K562 (cell line): Measurements from ENCODE around the gene LTBP1. TPM values are rescaled to one million over a fixed set of nuclear protein-coding genes. Genes with fewer than 3 reads are reported as not detected.

Source experiments
- ATAC-seq: fragments of 200-7000 bp; cut with Tn5 transposase; 3 replicates; pipeline ENCODE4 v1.9.1; 2020; ENCODE audit warnings: moderate library complexity
- BruUV-seq: library from RNA; stranded (reverse); fragments of 400-500 nt; replicated peaks from 2 replicates; lab custom pipeline; 2021; lab: Mats Ljungman, UMichigan
- CTCF ChIA-PET: fragments of 300-600 bp; formaldehyde crosslinking; extraction: SDS; loops from one replicate; lab custom pipeline; 2021; ENCODE audit warnings: low intra/inter-chr PET ratio; lab: Yijun Ruan, JAX
- POLR2A ChIA-PET: fragments of 300-600, 350-650 bp; sonication (Branson Sonifier 250); formaldehyde crosslinking; extraction: SDS; loops from one replicate; lab custom pipeline; 2021; ENCODE audit warnings: antibody characterized with exemption, inconsistent platforms; lab: Yijun Ruan, JAX
- DNase-seq, 4 experiments: peaks; one replicate each; pipeline versions ENCODE4 v3.0.0 to v3.0.0-alpha.2; 2011 to 2018; ENCODE audit warnings: low spot score in 3 of 4, mixed read lengths in 3 of 4; ENCODE audit errors: extremely low read depth in 1 of 4
- FAIRE-seq: peaks from 2 replicates; lab custom pipeline; 2011; peaks lifted over from hg19 to GRCh38; lab: Jason Lieb, UNC
- H2AFZ ChIP-seq: 2 replicates; pipeline ENCODE4 v1.6.0; 2011; ENCODE audit warnings: low read depth, low read length, control low read depth, inconsistent platforms
- H3K27ac ChIP-seq: fragments of 200-600 bp; 3 replicates; pipeline ENCODE4 v1.8.0; 2011; ENCODE audit warnings: low read depth, mild to moderate bottlenecking, control low read depth, inconsistent platforms, low read length, moderate library complexity, mixed read lengths; ENCODE audit errors: extremely low read depth
- H3K27me3 ChIP-seq, 2 experiments: fragments of 300-600 bp in 1 of 2; 2 replicates in 1 of 2; 3 replicates in 1 of 2; pipeline versions ENCODE4 v1.6.0 to v1.8.0; 2011; ENCODE audit warnings: inconsistent platforms in 2 of 2, low read length in 2 of 2, mild to moderate bottlenecking in 1 of 2, mixed read lengths in 1 of 2, moderate library complexity in 1 of 2; ENCODE audit not compliant: control insufficient read depth in 2 of 2, insufficient read depth in 2 of 2
- H3K36me3 ChIP-seq: fragments of 300-600 bp; 3 replicates; pipeline ENCODE4 v1.8.0; 2011; ENCODE audit warnings: mild to moderate bottlenecking, low read length, inconsistent platforms; ENCODE audit not compliant: control insufficient read depth, insufficient read depth
- H3K4me1 ChIP-seq, 2 experiments: fragments of 200-600 bp in 1 of 2; replicated peaks in 1 of 2; 2 replicates in 1 of 2; 3 replicates in 1 of 2; pipeline versions ENCODE4 v1.5.1 to v1.8.0; 2011; ENCODE audit warnings: inconsistent platforms in 2 of 2, low read length in 2 of 2, mild to moderate bottlenecking in 1 of 2, mixed read lengths in 1 of 2, moderate library complexity in 1 of 2; ENCODE audit not compliant: control insufficient read depth in 2 of 2, insufficient read depth in 2 of 2
- H3K4me2 ChIP-seq: 2 replicates; pipeline ENCODE4 v1.6.1; 2011; ENCODE audit warnings: low read length, control low read depth, inconsistent platforms, mixed read lengths; ENCODE audit not compliant: insufficient read depth
- H3K4me3 ChIP-seq: fragments of 200-600 bp; sonication (generic), shearing (Covaris generic); 2 replicates; pipeline ENCODE4 v1.5.1; 2016; ENCODE audit warnings: control low read depth, inconsistent platforms
- H3K79me2 ChIP-seq: fragments of 200-600 bp; 3 replicates; pipeline ENCODE4 v1.8.0; 2011; ENCODE audit warnings: low read length, inconsistent platforms; ENCODE audit not compliant: control insufficient read depth, insufficient read depth
- H3K9ac ChIP-seq, 2 experiments: 2 replicates each; pipeline versions ENCODE4 v1.6.0 to v1.6.1; 2011; ENCODE audit warnings: low read depth in 2 of 2, low read length in 2 of 2, control low read depth in 1 of 2, inconsistent platforms in 1 of 2, mild to moderate bottlenecking in 1 of 2, mixed read lengths in 1 of 2; ENCODE audit not compliant: insufficient read depth in 1 of 2
- H3K9me1 ChIP-seq: one replicate; pipeline ENCODE4 v1.6.0; 2011; ENCODE audit warnings: inconsistent platforms, mild to moderate bottlenecking, low read length, moderate library complexity; ENCODE audit not compliant: control insufficient read depth, insufficient read depth
- H3K9me3 ChIP-seq: replicated peaks from 2 replicates; pipeline ENCODE4 v1.5.1; 2011; ENCODE audit warnings: low read depth, low read length, inconsistent platforms; ENCODE audit not compliant: control insufficient read depth, insufficient read depth
- H4K20me1 ChIP-seq: replicated peaks from 2 replicates; pipeline ENCODE4 v1.6.1; 2011; ENCODE audit warnings: low read length, inconsistent platforms, mixed read lengths; ENCODE audit not compliant: control insufficient read depth, insufficient read depth
- CCAR2 ChIP-seq: fragments of 200-400 bp; formaldehyde crosslinking; IDR thresholded peaks from 2 replicates; pipeline ENCODE4 v1.6.1; 2017; ENCODE audit warnings: mild to moderate bottlenecking, low read depth, low read length
- CEBPG ChIP-seq, 3 experiments: fragments of 200-800 bp in 1 of 3; sonication (Bioruptor generic) in 1 of 3; sonication (generic) in 1 of 3; formaldehyde crosslinking in 1 of 3; IDR thresholded peaks in 2 of 3; conservative IDR thresholded peaks in 1 of 3; 2 replicates each; pipeline versions ENCODE4 v1.6.1 to v1.8.0; 2016 to 2022; ENCODE audit warnings: missing compliant biosample characterization in 2 of 3, missing genetic modification characterization in 2 of 3, mild to moderate bottlenecking in 1 of 3, missing genetic modification reagents in 1 of 3
- CHD4 ChIP-seq: fragments of 200-600 bp; sonication (generic); IDR thresholded peaks from 3 replicates; pipeline ENCODE4 v1.6.1; 2012; ENCODE audit warnings: low read depth, mild to moderate bottlenecking, mixed read lengths, low read length, inconsistent platforms; ENCODE audit not compliant: insufficient read depth, insufficient replicate concordance, poor library complexity, severe bottlenecking
- ID3 ChIP-seq, 2 experiments: fragments of 250-450 bp in 1 of 2; fragments of 450-650 bp in 1 of 2; sonication (Bioruptor Pico) in 1 of 2; IDR thresholded peaks; 2 replicates each; pipeline versions ENCODE4 v1.6.1 to v1.8.0; 2016 to 2021; ENCODE audit warnings: mild to moderate bottlenecking in 2 of 2, moderate library complexity in 2 of 2, missing compliant biosample characterization in 1 of 2, missing genetic modification characterization in 1 of 2
- KLF1 ChIP-seq: fragments of 450-650 bp; IDR thresholded peaks from 2 replicates; pipeline ENCODE4 v1.6.1; 2016; ENCODE audit warnings: missing genetic modification characterization, missing compliant biosample characterization
- LEF1 ChIP-seq: fragments of 450-650 bp; IDR thresholded peaks from 2 replicates; pipeline ENCODE4 v1.6.1; 2016; ENCODE audit warnings: mild to moderate bottlenecking
- MAFK ChIP-seq: IDR thresholded peaks from 2 replicates; pipeline ENCODE4 v1.6.1; 2011; ENCODE audit warnings: low read length, improper control_type of control experiment
- NRF1 ChIP-seq, 2 experiments: fragments of 450-650 bp; IDR thresholded peaks in 1 of 2; conservative IDR thresholded peaks in 1 of 2; 2 replicates each; pipeline ENCODE4 v1.6.1; 2014; ENCODE audit warnings: mild to moderate bottlenecking in 2 of 2
- RCOR1 ChIP-seq, 2 experiments: IDR thresholded peaks; 2 replicates each; pipeline ENCODE4 v1.6.1; 2012; ENCODE audit warnings: low read depth in 2 of 2, low read length in 2 of 2, borderline replicate concordance in 1 of 2, improper control_type of control experiment in 1 of 2
- RFX1 ChIP-seq: fragments of 450-650 bp; IDR thresholded peaks from 2 replicates; pipeline ENCODE4 v1.6.1; 2016; ENCODE audit warnings: mild to moderate bottlenecking, moderate library complexity
- TFE3 ChIP-seq: fragments of 450-650 bp; formaldehyde crosslinking; IDR thresholded peaks from 2 replicates; pipeline ENCODE4 v1.4.0; 2020; ENCODE audit warnings: mild to moderate bottlenecking, mixed read lengths
- WGBS: fragments of 100-300 bp; shearing (Covaris generic); methylation state at CpG from one replicate; pipeline ENCODE4 v1.1.6; 2016; ENCODE audit warnings: low coverage, mixed read lengths; ENCODE audit not compliant: insufficient coverage; ENCODE audit errors: missing lambda C conversion rate; 5-methylcytosine and 5-hydroxymethylcytosine counted together
- in situ Hi-C: fragments of 300-500 bp; cut with MboI; formaldehyde crosslinking; loops from 4 replicates; pipeline ENCODE4 v1.15.0; 2018; ENCODE audit warnings: inconsistent platforms, mixed read lengths
- intact Hi-C: fragments of 100-400 bp; cut with micrococcal nuclease; formaldehyde crosslinking; loops from 2 replicates; pipeline ENCODE4 v1.14.2; 2022
- polyA plus RNA-seq, 8 experiments: library from polyadenylated mRNA; depleted of rRNA in 4 of 8; stranded (reverse) in 5 of 8; unstranded in 3 of 8; fragments of >200 nt; fragmentation: Nextera tagmentation in 2 of 8; fragmentation: Illumina TruSeq in 1 of 8; extraction: Ambion mirVana in 2 of 8; extraction: Trizol in 1 of 8; gene quantifications; 2 replicates each; pipeline versions ENCODE4 v1.2.1 to v1.2.3, GENCODE V29; 2011 to 2014; ENCODE audit warnings: inconsistent platforms in 1 of 8, missing spikeins in 1 of 8
- total RNA-seq, 7 experiments: library from RNA; depleted of rRNA in 6 of 7; stranded (reverse); fragments of >200 nt in 6 of 7; fragmentation: Illumina TruSeq in 2 of 7; extraction: Trizol in 2 of 7; gene quantifications; 2 replicates each; pipeline versions ENCODE4 v1.2.1 to v1.2.3, GENCODE V29; 2011 to 2021; ENCODE audit warnings: low replicate concordance in 1 of 7

The LTBP1 gene
- total and polyA plus RNA-seq, 9 of the 15 experiments (the other 6 are each of a cell fraction or from before 2014, with no cell fraction given) = 3.6 to 16.4 (median 8.5) TPM

- Histone ChIP-seq H3K36me3 (no peaks in the 10 kb centered on the region), H3K27ac (no peak overlapping the region), H3K4me3 (no peak overlapping the region), H3K4me1 (peaks cover 3 to 9% of the 10 kb centered on the region in 2 experiments; a peak in 3 of 5 replicates), H3K9me1 (no peaks in the 10 kb centered on the region), H4K20me1 (no peaks in the 10 kb centered on the region), H3K4me2 (peak overlapping the region; percentile 45), H2AFZ (peak overlapping the region; percentile 27; the same call in 1 of the 2 replicates), H3K9ac (peak overlapping the region in 1 of 2 experiments; percentile 16; a peak in 1 of 4 replicates), H3K27me3 (peaks cover 0 to 13% of the 10 kb centered on the region in 2 experiments; a peak in 1 of 5 replicates), H3K9me3 (no peaks in the 10 kb centered on the region), H3K79me2 (no peaks in the 10 kb centered on the region)
- 10% methylated on average over 12 of the region's 12 CpGs for WGBS
- CTCF ChIA-PET = no interaction called here
- no peak for FAIRE-seq
- in situ Hi-C loops = no loop called here
- POLR2A ChIA-PET = no interaction called here
- no peak for DNase-seq
- BruUV-seq = no TSS peak
- TF ChIP-seq ID3 (CRISPR knock-in tag; IDR thresholded peaks at IDR 0.05) (no peak), ID3 (tag; IDR thresholded peaks at IDR 0.05) (no peak), NRF1 (conservative IDR thresholded peaks at IDR 0.05 in 1 of 2, IDR thresholded peaks at IDR 0.05 in 1 of 2) (peak in 1 of 2 experiments; percentile 28; a peak in 1 of 4 replicates)
- intact Hi-C loops = no loop called here
- peak; percentile 9; the same call in 2 of the 3 replicates for ATAC-seq
Observed at GRCh38 chr2:32900246-32900973, 46.3 kb upstream of the LTBP1 start.

- no peak overlapping the region for H3K27ac ChIP-seq
- H3K4me1 ChIP-seq = peaks cover 3 to 8% of the 10 kb centered on the region in 2 experiments; a peak in 3 of 5 replicates
- H3K4me3 ChIP-seq = no peak overlapping the region
- H4K20me1 ChIP-seq = no peaks in the 10 kb centered on the region
- intact Hi-C loops (no loop called here), in situ Hi-C loops (no loop called here)
- H3K9me1 ChIP-seq = no peaks in the 10 kb centered on the region
- ATAC-seq (peak; percentile 55), FAIRE-seq (peak; percentile 26), DNase-seq (peak in 1 of 4 experiments; percentile 26)
- peaks cover 0 to 13% of the 10 kb centered on the region in 2 experiments; a peak in 1 of 5 replicates for H3K27me3 ChIP-seq
- H3K79me2 ChIP-seq = no peaks in the 10 kb centered on the region
- ChIA-PET CTCF (no interaction called here), POLR2A (no interaction called here)
- BruUV-seq = no TSS peak
- peak overlapping the region; percentile 45 for H3K4me2 ChIP-seq
- H3K9ac ChIP-seq = no peak overlapping the region
- WGBS = 9% methylated on average over 7 of the region's 7 CpGs
- no peaks in the 10 kb centered on the region for H3K36me3 ChIP-seq
- H2AFZ ChIP-seq = peak overlapping the region; percentile 27; the same call in 1 of the 2 replicates
- H3K9me3 ChIP-seq = no peaks in the 10 kb centered on the region
- TF ChIP-seq CHD4 (peak; percentile 80), RCOR1 (IDR thresholded peaks at IDR 0.05; ENCODE audit: borderline replicate concordance in 1 of 2, low read depth in 2 of 2, low read length in 2 of 2) (peak in 1 of 2 experiments; percentile 51; a peak in 2 of 4 replicates), RFX1 (no peak), MAFK (no peak), TFE3 (CRISPR knock-in tag) (peak; percentile 61), CEBPG (CRISPR knock-in tag; IDR thresholded peaks at IDR 0.05) (peak; percentile 35; the same call in 1 of the 2 replicates), CEBPG (tag; conservative IDR thresholded peaks at IDR 0.05 in 1 of 2, IDR thresholded peaks at IDR 0.05 in 1 of 2) (no peak), CCAR2 (no peak), KLF1 (tag) (0 out of 2 replicates have a peak, but pooled peaks have one; percentile 23), LEF1 (no peak)
Observed at GRCh38 chr2:32901313-32901712, 45.4 kb upstream of the LTBP1 start.
